Esophagus muscularis mucosa (tissue), 4 donors: ENCODE data around the gene ABCA9.

Source experiments
- CTCF ChIP-seq, 3 experiments: fragments of 200-600 bp in 2 of 3; fragments of 450-650 bp in 1 of 3; sonication (generic) in 2 of 3; IDR thresholded peaks; one replicate each; pipeline ENCODE4 v1.5.1; 2017 to 2019; ENCODE audit warnings: antibody characterized with exemption in 3 of 3, mild to moderate bottlenecking in 2 of 3, moderate library complexity in 1 of 3
- EP300 ChIP-seq: sonication (generic); formaldehyde crosslinking; IDR thresholded peaks from one replicate; pipeline ENCODE4 v1.6.1; 2017; ENCODE audit warnings: antibody characterized with exemption
- POLR2A ChIP-seq: fragments of 450-650 bp; IDR thresholded peaks from one replicate; pipeline ENCODE4 v1.6.1; 2017; ENCODE audit warnings: antibody characterized with exemption, moderate library complexity, mild to moderate bottlenecking, low read depth

GRCh38 chr17:68972119-68972704, 88.5 kb downstream of the ABCA9 start:
- TF ChIP-seq EP300 (no peak), CTCF (IDR thresholded peaks at IDR 0.05) (peak; percentile 38 to 53 (median 42)), POLR2A (no peak)
